ENCODE data around the gene CDH4. TPM values are rescaled to one million over a fixed set of nuclear protein-coding genes. Genes with fewer than 3 reads are reported as not detected.
"Not testable (repeated sequence)": the region's sequence is repeated elsewhere in the genome, so short reads cannot be mapped to it uniquely, and the experiment has no call there.

Gene CDH4
- total RNA-seq, 1 donor from 2014 or later, result not detected

- TF ChIP-seq CTCF (IDR thresholded peaks at IDR 0.05), result no peak
- Histone ChIP-seq H3K27ac (no peak overlapping the region), H3K4me1 (no peaks in the 10 kb centered on the region), H3K27me3 (no peaks in the 10 kb centered on the region), H3K9me3 (no peaks in the 10 kb centered on the region), H3K4me3 (no peak overlapping the region), H3K36me3 (no peaks in the 10 kb centered on the region)
- intact Hi-C loops (cut with DNase I), result no loop called here
- DNase-seq (ENCODE audit: low spot score in 2 of 2), result no peak
These were observed 170.8 kb downstream of the CDH4 start for GRCh38 chr20:61422636-61423425.

- Histone ChIP-seq H3K9me3 (no peaks in the 10 kb centered on the region), H3K27ac (no peak overlapping the region), H3K4me3 (no peak overlapping the region), H3K4me1 (no peaks in the 10 kb centered on the region), H3K27me3 (no peaks in the 10 kb centered on the region), H3K36me3 (no peaks in the 10 kb centered on the region)
- no peak for TF ChIP-seq CTCF (IDR thresholded peaks at IDR 0.05)
- intact Hi-C loops (cut with DNase I), result no loop called here
- no peak for DNase-seq (ENCODE audit: low spot score in 2 of 2)
These were observed 172.1 kb downstream of the CDH4 start for GRCh38 chr20:61424011-61424627.

GRCh38 chr20:61424628-61425420 is 172.8 kb downstream of the CDH4 start:
- H3K27me3 ChIP-seq, result no peaks in the 10 kb centered on the region
- no peak for TF ChIP-seq CTCF (IDR thresholded peaks at IDR 0.05)
- no peaks in the 10 kb centered on the region for H3K4me1 ChIP-seq
- no peak overlapping the region for H3K27ac ChIP-seq
- DNase-seq (ENCODE audit: low spot score in 2 of 2), result no peak
- no peaks in the 10 kb centered on the region for H3K36me3 ChIP-seq
- H3K9me3 ChIP-seq, result no peaks in the 10 kb centered on the region
- H3K4me3 ChIP-seq, result no peak overlapping the region
- intact Hi-C loops (cut with DNase I), result no loop called here

- H3K4me3 ChIP-seq; H3K36me3 ChIP-seq; DNase-seq (ENCODE audit: low spot score in 2 of 2); H3K9me3 ChIP-seq; H3K27ac ChIP-seq; H3K4me1 ChIP-seq; H3K27me3 ChIP-seq; intact Hi-C loops (cut with DNase I): not testable (repeated sequence)
These were observed 173.5 kb downstream of the CDH4 start for GRCh38 chr20:61425541-61425991.

- Histone ChIP-seq H3K4me3 (no peak overlapping the region), H3K27ac (no peak overlapping the region), H3K27me3 (no peaks in the 10 kb centered on the region), H3K36me3 (no peaks in the 10 kb centered on the region), H3K9me3 (no peaks in the 10 kb centered on the region), H3K4me1 (no peaks in the 10 kb centered on the region)
- intact Hi-C loops (cut with DNase I), result no loop called here
- no peak for TF ChIP-seq CTCF (IDR thresholded peaks at IDR 0.05)
- no peak for DNase-seq (ENCODE audit: low spot score in 2 of 2)
These were observed 174.3 kb downstream of the CDH4 start for GRCh38 chr20:61426352-61426751.
